ENCODE measurements around the gene PLXNA3.
A peak's percentile ranks its signal among the peaks of the same experiment; 100 is the strongest.

- TF ChIP-seq POLR2A (IDR thresholded peaks at IDR 0.05; ENCODE audit: low read depth, low read length), result peak; percentile 57; the same call in 1 of the 2 replicates
- no peak for TF ChIP-seq TAF1 (IDR thresholded peaks at IDR 0.05; ENCODE audit: borderline replicate concordance, low read depth, low read length)
These were observed 29.6 kb upstream of the PLXNA3 start, which contains the start of gene ATP6AP1 for GRCh38 chrX:154428176-154429171.

Data from GM12892 (cell line).